Tibial nerve (tissue), 3 donors: ENCODE results near the gene TMEM161A.

Experiments
- POLR2A ChIP-seq, 2 donors: fragments of 450-650 bp; IDR thresholded peaks; one replicate each; pipeline ENCODE4 v1.6.1; 2017; ENCODE audit warnings: antibody characterized with exemption in 2 of 2, mild to moderate bottlenecking in 2 of 2, moderate library complexity in 2 of 2
- TF ChIP-seq, protein P1 (sequence below), 5 experiments: fragments of 200-600 bp in 3 of 5; fragments of 450-650 bp in 2 of 5; sonication (generic) in 3 of 5; IDR thresholded peaks; one replicate each; pipeline ENCODE4 v1.5.1; 2016 to 2019; ENCODE audit warnings: antibody characterized with exemption in 5 of 5, mild to moderate bottlenecking in 3 of 5, moderate library complexity in 2 of 5

- TF ChIP-seq, protein P1, sequence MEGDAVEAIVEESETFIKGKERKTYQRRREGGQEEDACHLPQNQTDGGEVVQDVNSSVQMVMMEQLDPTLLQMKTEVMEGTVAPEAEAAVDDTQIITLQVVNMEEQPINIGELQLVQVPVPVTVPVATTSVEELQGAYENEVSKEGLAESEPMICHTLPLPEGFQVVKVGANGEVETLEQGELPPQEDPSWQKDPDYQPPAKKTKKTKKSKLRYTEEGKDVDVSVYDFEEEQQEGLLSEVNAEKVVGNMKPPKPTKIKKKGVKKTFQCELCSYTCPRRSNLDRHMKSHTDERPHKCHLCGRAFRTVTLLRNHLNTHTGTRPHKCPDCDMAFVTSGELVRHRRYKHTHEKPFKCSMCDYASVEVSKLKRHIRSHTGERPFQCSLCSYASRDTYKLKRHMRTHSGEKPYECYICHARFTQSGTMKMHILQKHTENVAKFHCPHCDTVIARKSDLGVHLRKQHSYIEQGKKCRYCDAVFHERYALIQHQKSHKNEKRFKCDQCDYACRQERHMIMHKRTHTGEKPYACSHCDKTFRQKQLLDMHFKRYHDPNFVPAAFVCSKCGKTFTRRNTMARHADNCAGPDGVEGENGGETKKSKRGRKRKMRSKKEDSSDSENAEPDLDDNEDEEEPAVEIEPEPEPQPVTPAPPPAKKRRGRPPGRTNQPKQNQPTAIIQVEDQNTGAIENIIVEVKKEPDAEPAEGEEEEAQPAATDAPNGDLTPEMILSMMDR (IDR thresholded peaks at IDR 0.05), result no peak
- TF ChIP-seq POLR2A (IDR thresholded peaks at IDR 0.05), result no peak
Observed at GRCh38 chr19:19106056-19106551, 32.2 kb downstream of the TMEM161A start.
